NCI-H2196 treated with DMSO at 0.1 percent for 48 hours (cell line): ENCODE results near the gene SHC3.

Experiments
- DNase-seq: peaks from one replicate; lab custom pipeline; 2025; ENCODE audit not compliant: unreplicated experiment; lab: John Stamatoyannopoulos, UW

Gene SHC3

DNA sequence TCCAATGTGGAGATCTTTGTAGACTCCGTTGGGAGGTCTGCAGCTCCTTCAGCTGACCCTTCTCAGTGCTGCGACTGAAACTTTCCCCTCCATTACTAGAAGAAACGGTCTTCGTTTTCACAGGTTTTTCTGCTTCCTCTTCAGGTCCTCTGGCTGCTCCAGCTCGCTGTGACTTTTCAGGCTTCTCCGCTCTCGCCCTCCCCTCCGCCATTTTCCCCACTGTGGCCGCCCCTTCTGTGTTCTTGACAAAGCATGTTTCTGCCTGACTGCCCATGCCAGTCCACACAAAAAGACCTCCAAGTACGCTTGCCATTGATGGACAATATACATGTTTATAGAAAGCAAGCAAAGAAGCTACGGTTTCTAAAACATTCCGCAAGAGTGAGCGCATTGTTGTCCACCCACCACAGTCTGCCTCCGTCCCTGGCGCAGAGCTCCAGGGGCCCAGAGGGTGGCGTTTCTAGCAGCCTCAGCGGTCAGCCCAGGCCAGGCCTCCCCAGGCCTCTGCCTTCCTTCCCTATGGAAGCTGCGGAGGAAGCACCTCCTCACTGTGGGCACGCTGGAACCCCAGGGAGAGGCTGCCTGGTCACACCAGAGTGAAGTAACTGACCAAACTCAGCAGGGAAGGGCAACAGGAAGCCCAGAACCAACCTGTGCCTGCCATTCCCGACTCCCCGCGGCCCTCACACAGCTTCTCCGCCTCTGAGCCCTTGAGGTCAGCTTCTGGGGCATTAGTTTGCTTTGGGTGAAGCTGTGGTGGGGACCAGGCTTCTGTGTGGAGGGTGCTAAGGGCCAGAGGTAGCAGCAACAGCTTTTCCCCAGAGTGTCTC, 207.3 kb downstream of the SHC3 start:
- no peak for DNase-seq

GRCh38 chr9:88969646-88970373, 208.8 kb downstream of the SHC3 start:
- no peak for DNase-seq

DNA sequence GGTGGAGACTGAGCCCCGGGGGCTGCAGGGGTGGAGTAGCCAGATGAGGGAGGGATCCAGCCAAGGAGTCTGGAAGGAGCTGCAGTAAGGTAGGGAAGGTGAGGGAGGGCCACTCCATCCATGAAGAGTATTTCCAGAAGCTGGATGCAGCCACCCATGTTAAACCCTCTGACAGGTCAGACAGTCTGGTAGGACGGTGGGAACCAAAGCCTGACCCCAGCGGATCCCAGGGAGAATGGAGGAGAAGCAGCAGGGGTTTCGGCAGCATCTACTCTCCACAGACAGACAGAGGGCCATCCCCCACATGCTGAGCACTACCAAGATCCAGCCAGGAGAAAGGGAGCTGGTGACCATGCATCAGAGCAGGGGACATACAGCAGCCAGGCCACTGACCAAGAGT, 209.8 kb downstream of the SHC3 start:
- DNase-seq, result no peak

GRCh38 chr9:88966894-88967676, 211.5 kb downstream of the SHC3 start:
- DNase-seq, result no peak

DNA sequence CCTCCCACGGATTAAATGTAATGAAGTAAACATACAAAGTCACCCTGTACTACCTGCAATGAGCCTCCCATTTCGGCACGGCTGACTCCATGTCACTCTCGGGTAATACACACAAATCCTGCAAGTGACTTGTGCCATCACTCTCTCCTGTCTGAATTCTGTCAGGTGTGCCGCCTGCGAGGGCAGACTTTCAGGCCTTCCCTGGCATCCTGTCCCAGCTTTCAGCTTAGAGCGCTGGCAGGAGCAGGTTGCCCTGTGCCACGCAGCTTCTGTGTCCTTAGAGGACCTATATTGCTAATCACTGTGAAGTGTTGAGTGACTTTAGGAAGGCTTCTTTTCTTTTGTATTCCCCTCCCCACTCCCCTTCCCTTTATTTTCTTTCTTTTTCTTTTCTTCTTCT, 213.1 kb downstream of the SHC3 start:
- no peak for DNase-seq

DNA sequence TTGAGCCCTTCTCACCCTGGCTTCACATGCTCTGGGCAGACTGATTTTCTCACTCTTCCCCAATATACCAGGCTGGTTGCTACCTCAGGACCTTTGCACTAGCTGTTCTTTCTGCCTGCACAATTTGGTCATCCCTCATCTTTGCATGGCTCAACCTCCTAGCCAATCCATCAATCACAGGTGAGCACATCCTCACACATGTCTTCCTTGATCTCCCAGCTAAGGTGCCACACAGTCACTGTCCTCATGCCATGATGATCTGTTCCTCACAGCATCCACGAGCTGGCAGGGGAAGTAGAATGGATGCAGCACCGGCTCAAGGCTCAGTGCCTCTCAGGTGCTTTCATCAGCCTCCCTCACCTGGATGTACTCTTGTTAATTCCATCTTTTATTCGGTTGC, 218.0 kb downstream of the SHC3 start:
- no peak for DNase-seq

DNA sequence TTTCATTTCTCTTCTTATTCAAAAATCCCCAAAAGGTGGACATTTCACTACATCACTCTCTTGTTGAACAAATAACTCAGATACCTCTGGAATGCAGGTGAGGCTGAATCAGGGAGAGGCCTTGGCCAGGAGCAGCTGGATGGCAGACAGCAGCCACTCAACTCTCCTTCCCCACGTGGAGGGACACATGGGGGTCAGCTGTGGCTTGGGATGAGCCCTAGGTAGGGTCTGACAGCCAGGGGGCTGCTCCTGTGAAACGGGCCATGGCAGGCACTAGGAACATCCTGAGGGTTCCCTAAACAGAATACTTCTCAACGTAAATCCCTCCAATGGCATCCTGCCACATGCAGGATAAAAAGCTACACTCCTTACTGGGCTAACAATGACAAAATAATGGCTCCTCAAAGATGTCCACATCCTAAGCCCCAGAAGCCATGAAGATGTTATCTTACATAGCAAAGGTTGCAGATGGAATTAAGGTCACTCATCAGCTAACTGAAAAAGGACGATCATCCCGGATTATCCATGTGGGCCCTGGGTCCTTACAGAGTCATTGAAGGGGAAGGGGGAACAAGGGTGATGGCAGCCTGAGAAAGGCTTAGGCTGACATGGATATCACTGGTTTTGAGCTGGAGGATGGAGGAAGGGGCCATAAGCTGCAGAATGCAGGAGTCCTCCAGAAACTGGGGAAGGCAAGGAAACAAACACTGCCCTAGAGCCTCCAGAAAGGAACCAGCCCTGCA, 218.7 kb downstream of the SHC3 start:
- DNase-seq, result no peak

DNA sequence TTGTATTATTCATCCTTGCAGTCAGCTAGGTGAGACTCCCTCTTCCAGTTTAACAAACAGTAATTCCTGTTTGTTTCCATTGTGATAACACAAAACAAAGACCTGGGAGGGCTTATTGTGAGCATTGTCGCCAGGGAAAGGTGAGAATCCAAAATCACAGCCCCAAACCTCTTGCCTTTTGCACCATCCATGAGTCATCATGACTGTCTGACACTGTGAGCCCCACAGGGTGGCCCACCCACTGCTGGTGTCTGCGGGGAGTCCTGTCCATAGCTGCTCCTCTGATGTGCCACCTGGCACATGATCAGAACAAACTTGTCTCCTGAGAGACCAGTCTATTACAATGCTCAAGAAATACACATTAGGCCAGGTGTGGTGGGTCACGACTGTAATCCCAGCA, 221.1 kb downstream of the SHC3 start:
- no peak for DNase-seq
